Frontal cortex (tissue), 4 donors: Measurements from ENCODE around the gene ITGB8. TPM values are rescaled to one million over a fixed set of nuclear protein-coding genes. Genes with fewer than 3 reads are reported as not detected.

Source experiments
- DNase-seq, 2 donors: peaks; one replicate each; pipeline ENCODE4 v3.0.0; 2012; ENCODE audit warnings: low spot score in 2 of 2
- FAIRE-seq: peaks from 2 replicates; lab custom pipeline; 2012; peaks lifted over from hg19 to GRCh38; lab: Jason Lieb, UNC
- small RNA-seq: library from RNA; depleted of rRNA; stranded (forward); fragments of <200 nt; gene quantifications from one replicate; pipeline ENCODE3, GENCODE V24; 2014
- total RNA-seq: library from RNA; depleted of rRNA; stranded (reverse); fragments of >200 nt; gene quantifications from one replicate; pipeline ENCODE4 v1.2.3, GENCODE V29; 2014
- donor health status: control.
- donor health status: control.
- donor health status: control.

Gene ITGB8
- total RNA-seq, 1 donor from 2014 or later: 66.9 TPM

DNA sequence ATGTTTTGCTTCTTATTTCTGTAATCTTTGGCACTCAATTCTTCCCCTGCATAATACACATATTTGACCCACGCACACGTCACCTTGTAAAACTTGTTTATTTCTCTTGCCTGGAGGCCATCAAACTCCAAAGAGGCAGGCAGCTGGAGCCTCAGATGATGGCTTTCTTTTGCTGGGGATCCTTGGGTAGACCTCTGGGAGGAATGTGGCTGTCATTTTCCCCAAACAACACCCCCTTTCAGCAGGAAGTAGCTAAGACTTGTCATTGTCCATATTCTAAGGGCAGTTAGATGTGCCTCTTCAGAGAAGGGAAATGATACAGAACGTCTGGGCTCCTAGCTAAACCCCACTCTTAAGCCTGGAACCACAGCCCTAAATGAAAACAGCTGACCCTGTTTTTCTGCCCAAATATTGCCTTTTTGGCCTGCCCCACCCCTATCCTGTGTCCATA is 111.3 kb downstream of the ITGB8 start:
- no peak for DNase-seq
- FAIRE-seq: no peak

DNA sequence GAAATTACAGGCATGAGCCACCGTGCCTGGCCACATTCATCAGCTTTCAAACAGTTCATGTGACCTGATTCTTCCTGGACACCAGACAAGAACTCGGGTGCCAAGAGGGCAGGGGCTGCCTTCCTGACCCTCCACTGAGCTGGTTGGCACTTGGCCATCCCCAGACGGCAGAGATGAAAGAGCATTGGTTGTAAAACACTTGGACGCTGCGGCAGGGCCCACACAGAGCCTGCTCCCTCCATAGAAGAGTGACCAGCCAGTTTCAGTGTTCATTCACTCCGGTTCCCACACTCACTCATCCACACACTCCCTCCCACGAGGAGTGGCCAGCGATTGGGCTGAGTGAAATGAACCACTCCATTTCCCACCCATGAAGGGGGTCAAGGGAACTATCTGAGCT is 112.3 kb downstream of the ITGB8 start:
- FAIRE-seq (no peak), DNase-seq (no peak)

DNA sequence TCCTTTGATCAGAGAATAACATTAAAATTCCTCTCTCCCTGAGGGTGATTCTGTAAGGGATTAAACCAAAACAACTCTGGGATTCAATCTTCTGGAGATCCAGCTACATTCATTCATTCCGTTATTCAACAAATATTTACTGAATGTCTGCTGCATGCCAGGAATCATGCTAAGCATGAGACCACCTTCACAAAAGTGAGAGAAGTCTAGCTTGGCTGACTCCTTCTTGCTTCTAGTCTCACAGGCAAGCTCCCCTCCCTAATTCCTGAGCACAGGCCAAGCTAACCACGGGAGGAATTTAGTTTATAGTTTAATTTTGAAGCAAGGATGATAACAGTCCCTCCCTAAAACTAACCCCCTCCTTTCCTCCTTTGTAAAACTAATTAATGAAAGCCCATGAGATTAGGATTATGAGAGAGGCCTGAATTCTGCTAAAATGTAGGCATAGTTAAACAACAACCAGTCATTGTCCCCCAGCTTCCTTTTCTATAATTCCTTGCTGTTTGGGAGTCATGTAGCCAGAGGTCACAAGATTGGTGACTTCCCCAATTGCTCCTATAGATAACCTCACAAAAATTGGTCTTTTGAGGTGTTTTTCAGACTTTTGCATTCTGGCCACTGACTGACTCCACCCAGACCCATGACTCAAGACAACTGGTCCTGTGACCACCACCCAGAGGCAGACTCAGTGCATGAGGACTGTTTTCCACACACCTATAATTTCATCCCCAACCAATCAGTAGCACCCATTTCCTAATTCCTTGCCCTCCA is 113.5 kb downstream of the ITGB8 start:
- FAIRE-seq (no peak), DNase-seq (no peak)

DNA sequence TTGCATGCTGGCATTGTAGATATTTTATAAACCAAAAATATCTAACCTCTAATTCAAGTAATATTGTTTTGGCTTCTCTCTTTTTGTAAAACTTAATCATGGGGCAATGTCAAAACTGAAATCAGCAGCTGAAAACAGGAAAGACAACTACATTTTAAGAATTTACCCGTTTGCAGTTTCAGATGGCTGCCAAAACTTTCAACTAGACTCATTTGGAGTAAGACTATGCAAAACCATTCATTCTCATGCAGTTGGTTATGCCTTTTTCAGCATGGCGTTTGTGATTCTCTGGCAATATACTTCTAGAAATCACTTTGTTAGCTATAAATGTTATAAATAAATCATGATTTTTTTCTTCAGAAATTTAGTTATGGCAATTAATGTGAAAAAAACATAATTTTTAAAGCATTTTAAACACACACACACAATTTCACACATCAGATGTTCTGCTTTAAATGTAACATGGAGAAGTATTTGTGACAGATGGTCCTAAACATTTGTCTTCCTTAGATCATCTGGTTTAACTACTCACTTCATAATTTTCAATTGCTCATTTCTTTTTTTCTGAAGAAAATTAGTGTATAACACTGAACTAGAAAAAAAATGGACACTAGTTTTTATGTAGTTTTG is 116.4 kb downstream of the ITGB8 start:
- FAIRE-seq: no peak
- no peak for DNase-seq

DNA sequence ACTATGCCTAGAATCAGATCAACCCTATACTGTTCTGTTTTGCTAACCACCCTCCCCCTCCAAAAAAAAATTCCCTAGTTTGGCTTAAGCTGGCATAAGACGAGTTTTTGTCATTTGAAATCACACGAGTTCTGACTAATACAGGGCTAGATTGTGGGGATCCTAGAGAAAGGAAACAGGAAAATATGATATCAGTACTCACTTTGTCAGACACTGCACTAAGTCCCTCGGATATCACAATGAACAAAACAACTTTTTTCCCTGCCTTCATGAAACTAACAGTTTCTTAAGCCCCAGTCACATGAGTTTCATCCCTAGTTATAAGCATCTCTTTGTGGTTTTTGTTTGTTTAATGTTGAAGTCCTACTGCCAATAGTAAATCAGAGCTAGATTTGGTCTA is 118.5 kb downstream of the ITGB8 start:
- FAIRE-seq (no peak), DNase-seq (no peak)

DNA sequence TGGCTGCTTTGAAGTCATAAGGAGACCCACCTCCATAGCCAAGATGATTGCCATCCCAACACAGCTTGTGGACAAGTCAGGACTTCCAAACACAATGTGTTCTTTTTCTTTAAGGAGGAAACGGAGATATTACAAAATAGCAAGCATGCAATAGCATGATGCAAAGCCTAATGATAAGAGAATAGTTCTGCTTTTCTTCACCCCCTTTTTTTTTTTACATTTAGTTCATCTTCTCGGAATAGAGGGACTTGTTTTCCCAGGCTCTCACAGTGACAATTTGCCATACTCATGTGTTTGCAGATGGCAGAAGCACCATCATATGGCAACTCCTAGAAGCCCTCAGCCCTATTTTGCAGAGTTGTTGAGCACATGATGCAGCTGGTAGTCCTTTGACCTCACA is 119.8 kb downstream of the ITGB8 start:
- DNase-seq (no peak), FAIRE-seq (no peak)

DNA sequence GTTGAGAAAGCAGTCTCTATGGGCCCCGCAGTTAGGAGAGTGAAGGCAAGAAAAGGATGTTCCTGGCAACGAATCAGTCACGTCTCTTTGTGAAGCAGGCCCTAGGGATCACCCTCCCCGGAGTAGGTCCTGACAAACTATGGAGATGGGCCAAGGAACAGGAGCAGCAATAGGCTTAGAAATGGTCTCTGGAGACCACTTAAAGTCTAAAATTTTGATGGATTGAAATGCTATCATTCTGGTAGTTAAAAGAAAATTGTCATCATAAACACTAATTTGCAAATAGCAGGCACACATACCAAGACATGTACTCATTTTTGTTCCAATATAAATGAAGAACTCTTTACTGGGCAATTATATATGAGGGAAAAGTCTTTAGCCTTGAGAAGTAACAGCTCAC is 123.5 kb downstream of the ITGB8 start:
- DNase-seq: no peak
- FAIRE-seq: no peak

DNA sequence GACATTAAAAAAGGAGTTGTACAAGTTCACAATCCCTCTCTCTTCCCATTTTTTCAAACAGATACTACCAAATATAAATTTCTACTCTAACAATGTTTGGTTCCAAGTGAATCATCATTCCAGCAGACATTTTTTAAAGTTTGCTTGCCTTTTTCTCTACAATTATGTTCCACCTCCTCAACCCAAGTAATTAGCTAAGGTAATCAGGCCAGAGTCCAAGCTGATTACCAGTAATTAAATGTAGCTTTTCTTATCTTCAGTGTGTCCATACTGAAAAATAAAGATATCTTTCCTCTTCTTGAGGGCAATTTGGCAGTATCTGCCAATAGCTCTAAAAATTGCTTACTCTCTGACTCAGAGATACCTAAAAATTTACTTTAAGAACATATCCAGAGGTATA is 126.0 kb downstream of the ITGB8 start:
- no peak for FAIRE-seq
- DNase-seq: no peak

DNA sequence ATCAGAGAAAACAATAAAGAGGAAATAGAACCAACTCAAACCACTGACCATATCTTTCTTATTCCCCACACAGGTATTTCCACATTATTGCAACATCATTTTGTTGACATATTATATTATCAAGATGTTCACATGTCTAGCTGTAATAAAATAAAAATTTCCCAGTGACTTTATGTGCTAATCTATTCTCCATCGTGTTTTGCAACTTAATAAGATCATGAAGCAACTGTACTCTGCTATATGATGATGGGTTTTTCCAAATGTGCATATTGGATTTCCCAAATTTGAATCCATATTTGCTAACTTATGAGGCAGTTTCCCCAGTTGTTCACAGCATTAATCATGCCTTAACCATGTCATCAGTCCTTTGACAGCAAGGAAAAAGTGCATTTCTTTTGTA is 127.8 kb downstream of the ITGB8 start:
- FAIRE-seq: no peak
- DNase-seq: no peak

DNA sequence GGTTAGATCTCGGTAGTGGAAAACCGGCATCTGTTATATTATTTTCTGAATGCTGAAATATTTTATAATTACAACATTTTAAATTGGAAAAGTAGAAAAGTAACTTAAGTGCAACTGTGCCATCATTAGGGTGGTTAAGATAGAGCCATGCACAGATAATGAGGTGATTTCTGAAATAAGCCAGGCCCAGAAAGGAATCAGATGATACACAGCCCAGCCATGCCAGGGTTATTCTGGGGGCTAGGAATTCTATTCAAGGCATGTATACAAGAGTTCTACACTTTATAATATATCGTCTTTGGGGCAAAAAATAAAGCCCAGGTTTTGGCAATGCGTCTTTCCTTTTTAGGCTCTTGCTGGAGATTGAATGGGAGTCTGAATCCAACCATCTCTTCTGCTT is 128.7 kb downstream of the ITGB8 start:
- DNase-seq (no peak), FAIRE-seq (no peak)

DNA sequence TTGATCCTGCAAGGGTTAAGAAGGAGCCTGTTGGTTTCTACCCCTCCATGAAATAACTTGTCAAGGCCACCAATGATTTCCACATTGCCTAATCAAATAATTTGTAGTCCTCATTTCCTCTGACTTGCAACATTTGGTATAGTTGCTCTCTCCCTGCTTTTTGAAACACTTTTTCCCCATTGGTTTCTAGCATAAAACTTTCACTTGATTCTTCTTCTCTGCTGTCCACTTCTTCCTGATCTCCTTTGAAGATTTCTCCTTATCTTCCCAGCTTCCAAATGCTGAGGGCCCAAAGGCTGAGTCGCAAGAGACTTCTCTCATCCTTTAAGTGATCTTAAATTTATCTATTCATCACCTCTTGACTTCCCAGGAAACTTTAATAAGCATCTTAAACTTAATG is 134.2 kb downstream of the ITGB8 start:
- no peak for DNase-seq
- FAIRE-seq: no peak

Small RNA genes lying within 50 kb of the gene (small RNA-seq; reads per million reads assigned to genes)
- not detected for gene RF00275

Other genes with a start within 250 kb of the ITGB8 start
- 0.41 TPM for gene MACC1, start 113.5 kb upstream of the ITGB8 start, total RNA-seq